ENCODE results near the gene SPTA1. TPM values are rescaled to one million over a fixed set of nuclear protein-coding genes. Genes with fewer than 3 reads are reported as not detected.

SPTA1 gene
- total and polyA plus RNA-seq, 2 experiments from 2014 or later = 0.03 TPM; not detected in 1

DNA sequence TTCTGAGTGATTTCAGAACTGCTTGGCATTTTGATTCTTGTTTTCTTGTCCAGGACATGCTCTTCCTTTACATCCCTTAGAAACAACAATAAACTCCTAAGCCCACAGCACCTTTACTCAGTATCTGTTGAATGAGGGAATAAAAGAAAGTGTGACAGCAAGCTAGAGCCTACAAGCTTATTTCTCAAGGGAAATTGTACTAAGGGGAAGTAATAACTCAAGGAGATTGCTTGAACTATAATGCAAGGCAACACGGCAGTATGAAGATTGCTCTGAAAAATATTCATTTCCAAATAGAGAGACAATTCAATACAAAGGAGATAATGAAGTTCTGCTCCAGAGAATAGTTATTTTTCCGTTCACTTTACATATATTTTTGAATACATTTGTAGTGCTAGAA lies 122.7 kb downstream of the SPTA1 start:
- H4K20me1 ChIP-seq (ENCODE audit: insufficient read depth, poor library complexity, severe bottlenecking) = no peaks in the 10 kb centered on the region
- TF ChIP-seq EZH2 (IDR thresholded peaks at IDR 0.05; ENCODE audit: borderline replicate concordance) = no peak
- TF ChIP-seq, protein P1, sequence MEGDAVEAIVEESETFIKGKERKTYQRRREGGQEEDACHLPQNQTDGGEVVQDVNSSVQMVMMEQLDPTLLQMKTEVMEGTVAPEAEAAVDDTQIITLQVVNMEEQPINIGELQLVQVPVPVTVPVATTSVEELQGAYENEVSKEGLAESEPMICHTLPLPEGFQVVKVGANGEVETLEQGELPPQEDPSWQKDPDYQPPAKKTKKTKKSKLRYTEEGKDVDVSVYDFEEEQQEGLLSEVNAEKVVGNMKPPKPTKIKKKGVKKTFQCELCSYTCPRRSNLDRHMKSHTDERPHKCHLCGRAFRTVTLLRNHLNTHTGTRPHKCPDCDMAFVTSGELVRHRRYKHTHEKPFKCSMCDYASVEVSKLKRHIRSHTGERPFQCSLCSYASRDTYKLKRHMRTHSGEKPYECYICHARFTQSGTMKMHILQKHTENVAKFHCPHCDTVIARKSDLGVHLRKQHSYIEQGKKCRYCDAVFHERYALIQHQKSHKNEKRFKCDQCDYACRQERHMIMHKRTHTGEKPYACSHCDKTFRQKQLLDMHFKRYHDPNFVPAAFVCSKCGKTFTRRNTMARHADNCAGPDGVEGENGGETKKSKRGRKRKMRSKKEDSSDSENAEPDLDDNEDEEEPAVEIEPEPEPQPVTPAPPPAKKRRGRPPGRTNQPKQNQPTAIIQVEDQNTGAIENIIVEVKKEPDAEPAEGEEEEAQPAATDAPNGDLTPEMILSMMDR (IDR thresholded peaks at IDR 0.05; ENCODE audit: poor library complexity) = no peak
- no peaks in the 10 kb centered on the region for H3K9me2 ChIP-seq (replicated peaks; ENCODE audit: insufficient read depth)
- no peaks in the 10 kb centered on the region for H3K4me1 ChIP-seq (ENCODE audit: insufficient read depth)
- no peak overlapping the region for H3K27ac ChIP-seq
- H3K9me3 ChIP-seq (ENCODE audit: low read depth) = no peaks in the 10 kb centered on the region
- no peaks in the 10 kb centered on the region for H3K79me2 ChIP-seq
- 81% methylated on average over 2 of the region's 2 CpGs for WGBS (ENCODE audit: low lambda C conversion rate, missing lambda C conversion rate)
- DNase-seq (ENCODE audit: low spot score) = no peak
- H3K36me3 ChIP-seq (replicated peaks; ENCODE audit: insufficient read depth, low read depth) = no peaks in the 10 kb centered on the region
- no peak overlapping the region for H2AFZ ChIP-seq
- no peaks in the 10 kb centered on the region for H3K27me3 ChIP-seq
- H3K4me2 ChIP-seq = no peak overlapping the region
- no peak overlapping the region for H3K4me3 ChIP-seq

Other genes with a start within 250 kb of the SPTA1 start
- gene OR10K1, start 224.9 kb downstream of the SPTA1 start, total RNA-seq = not detected in 2 replicates
- gene OR10K1, start 224.9 kb downstream of the SPTA1 start, polyA plus RNA-seq = not detected in 2 replicates
- not detected in 2 replicates for gene OR10R2, start 214.5 kb downstream of the SPTA1 start, total RNA-seq
- not detected in 2 replicates for gene OR10R2, start 214.5 kb downstream of the SPTA1 start, polyA plus RNA-seq
- not detected in 2 replicates for gene OR6Y1, start 132.3 kb downstream of the SPTA1 start, total RNA-seq
- not detected in 2 replicates for gene OR6Y1, start 132.3 kb downstream of the SPTA1 start, polyA plus RNA-seq
- gene OR6P1, start 116.1 kb downstream of the SPTA1 start, total RNA-seq = not detected in 2 replicates
- not detected in 2 replicates for gene OR6P1, start 116.1 kb downstream of the SPTA1 start, polyA plus RNA-seq
- gene OR10X1, start 106.8 kb downstream of the SPTA1 start, total RNA-seq = not detected in 2 replicates
- not detected in 2 replicates for gene OR10X1, start 106.8 kb downstream of the SPTA1 start, polyA plus RNA-seq
- gene OR10Z1, start 81.4 kb downstream of the SPTA1 start, total RNA-seq = not detected in 2 replicates
- not detected in 2 replicates for gene OR10Z1, start 81.4 kb downstream of the SPTA1 start, polyA plus RNA-seq
- gene OR6K2, start 13.9 kb upstream of the SPTA1 start, total RNA-seq = not detected in 2 replicates
- not detected in 2 replicates for gene OR6K2, start 13.9 kb upstream of the SPTA1 start, polyA plus RNA-seq
- not detected in 2 replicates for gene OR6K3, start 34.0 kb upstream of the SPTA1 start, total RNA-seq
- not detected in 2 replicates for gene OR6K3, start 34.0 kb upstream of the SPTA1 start, polyA plus RNA-seq
- not detected in 2 replicates for gene OR6K6, start 68.0 kb upstream of the SPTA1 start, total RNA-seq
- not detected in 2 replicates for gene OR6K6, start 68.0 kb upstream of the SPTA1 start, polyA plus RNA-seq
- not detected in 2 replicates for gene OR6N1, start 85.5 kb upstream of the SPTA1 start, total RNA-seq
- not detected in 2 replicates for gene OR6N1, start 85.5 kb upstream of the SPTA1 start, polyA plus RNA-seq
- not detected in 2 replicates for gene OR6N2, start 94.5 kb upstream of the SPTA1 start, total RNA-seq
- not detected in 2 replicates for gene OR6N2, start 94.5 kb upstream of the SPTA1 start, polyA plus RNA-seq
- not detected in 2 replicates for gene MNDA, start 144.6 kb upstream of the SPTA1 start, total RNA-seq
- not detected in 2 replicates for gene MNDA, start 144.6 kb upstream of the SPTA1 start, polyA plus RNA-seq
- not detected in 2 replicates for gene PYHIN1, start 244.8 kb upstream of the SPTA1 start, total RNA-seq
- gene PYHIN1, start 244.8 kb upstream of the SPTA1 start, polyA plus RNA-seq = not detected in 2 replicates